Parathyroid adenoma (tissue), 2 donors: ENCODE measurements around the gene CFAP54.

Source experiments
- H2AFZ ChIP-seq: fragments of 300-600 bp; sonication (generic); one replicate; pipeline ENCODE4 v1.7.0; 2017; ENCODE audit warnings: antibody characterized with exemption, mild to moderate bottlenecking
- H3K27ac ChIP-seq: fragments of 300-600 bp; sonication (generic); one replicate; pipeline ENCODE4 v1.7.0; 2017
- H3K27me3 ChIP-seq: fragments of 300-600 bp; sonication (generic); one replicate; pipeline ENCODE4 v1.7.0; 2017; ENCODE audit warnings: low read length; ENCODE audit not compliant: control insufficient read depth, insufficient read depth
- H3K36me3 ChIP-seq: fragments of 300-600 bp; sonication (generic); one replicate; pipeline ENCODE4 v1.7.0; 2017; ENCODE audit warnings: low read length; ENCODE audit not compliant: control insufficient read depth, insufficient read depth
- H3K4me1 ChIP-seq: fragments of 300-600 bp; sonication (generic); one replicate; pipeline ENCODE4 v1.7.0; 2017; ENCODE audit warnings: control low read depth
- H3K4me2 ChIP-seq: fragments of 300-600 bp; sonication (generic); one replicate; pipeline ENCODE4 v1.7.0; 2017; ENCODE audit warnings: low read length
- H3K4me3 ChIP-seq: fragments of 300-600 bp; sonication (generic); one replicate; pipeline ENCODE4 v1.7.0; 2017; ENCODE audit warnings: low read depth, low read length
- H3K79me2 ChIP-seq: fragments of 300-600 bp; sonication (generic); one replicate; pipeline ENCODE4 v1.7.0; 2017; ENCODE audit warnings: control low read depth
- H3K9ac ChIP-seq: fragments of 300-600 bp; sonication (generic); one replicate; pipeline ENCODE4 v1.7.0; 2017; ENCODE audit warnings: mild to moderate bottlenecking
- H3K9me3 ChIP-seq: fragments of 300-600 bp; sonication (generic); one replicate; pipeline ENCODE4 v1.7.0; 2017; ENCODE audit warnings: low read length; ENCODE audit not compliant: control insufficient read depth
- CTCF ChIP-seq: fragments of 300-600 bp; sonication (generic); IDR thresholded peaks from one replicate; pipeline ENCODE4 v1.7.0; 2017; ENCODE audit warnings: antibody characterized with exemption, mild to moderate bottlenecking
- donor health status: primary hyperparathyroidism.

Gene CFAP54

GRCh38 chr12:96774496-96775256 lies 285.3 kb downstream of the CFAP54 start:
- no peak overlapping the region for H3K9ac ChIP-seq
- H3K36me3 ChIP-seq, result no peaks in the 10 kb centered on the region
- no peaks in the 10 kb centered on the region for H3K9me3 ChIP-seq
- no peak overlapping the region for H2AFZ ChIP-seq
- no peaks in the 10 kb centered on the region for H3K79me2 ChIP-seq
- H3K27ac ChIP-seq, result no peak overlapping the region
- no peaks in the 10 kb centered on the region for H3K27me3 ChIP-seq
- no peak overlapping the region for H3K4me2 ChIP-seq
- H3K4me3 ChIP-seq, result no peak overlapping the region
- H3K4me1 ChIP-seq, result no peaks in the 10 kb centered on the region
- no peak for TF ChIP-seq CTCF

- TF ChIP-seq CTCF, result no peak
- H3K9ac ChIP-seq, result no peak overlapping the region
- no peaks in the 10 kb centered on the region for H3K79me2 ChIP-seq
- H3K4me1 ChIP-seq, result no peaks in the 10 kb centered on the region
- no peaks in the 10 kb centered on the region for H3K27me3 ChIP-seq
- no peak overlapping the region for H3K4me2 ChIP-seq
- H2AFZ ChIP-seq, result no peak overlapping the region
- no peak overlapping the region for H3K4me3 ChIP-seq
- no peaks in the 10 kb centered on the region for H3K36me3 ChIP-seq
- H3K9me3 ChIP-seq, result no peaks in the 10 kb centered on the region
- H3K27ac ChIP-seq, result no peak overlapping the region
These were observed 287.5 kb downstream of the CFAP54 start for GRCh38 chr12:96776908-96777307.

- Histone ChIP-seq H3K79me2 (no peaks in the 10 kb centered on the region), H3K4me3 (no peak overlapping the region), H3K9me3 (no peaks in the 10 kb centered on the region), H3K36me3 (no peaks in the 10 kb centered on the region), H3K27me3 (no peaks in the 10 kb centered on the region), H3K4me1 (no peaks in the 10 kb centered on the region), H3K9ac (no peak overlapping the region), H3K27ac (no peak overlapping the region), H2AFZ (no peak overlapping the region), H3K4me2 (no peak overlapping the region)
- TF ChIP-seq CTCF, result no peak
These were observed 291.0 kb downstream of the CFAP54 start for GRCh38 chr12:96780330-96780729.

- H3K9ac ChIP-seq, result no peak overlapping the region
- no peak for TF ChIP-seq CTCF
These were observed 297.4 kb downstream of the CFAP54 start for GRCh38 chr12:96786791-96787190.

GRCh38 chr12:96803969-96804368 lies 314.6 kb downstream of the CFAP54 start:
- Histone ChIP-seq H3K9me3 (no peaks in the 10 kb centered on the region), H3K4me3 (no peak overlapping the region), H3K36me3 (no peaks in the 10 kb centered on the region), H3K4me1 (no peaks in the 10 kb centered on the region), H3K27me3 (no peaks in the 10 kb centered on the region), H3K9ac (no peak overlapping the region), H3K4me2 (no peak overlapping the region), H3K79me2 (no peaks in the 10 kb centered on the region), H3K27ac (no peak overlapping the region), H2AFZ (no peak overlapping the region)
- no peak for TF ChIP-seq CTCF

More at GRCh38 chr12:96786791-96787190, 297.4 kb downstream of the CFAP54 start:
- Histone ChIP-seq H3K27me3 (no peaks in the 10 kb centered on the region), H3K9me3 (no peaks in the 10 kb centered on the region), H3K4me1 (no peaks in the 10 kb centered on the region), H3K79me2 (no peaks in the 10 kb centered on the region), H2AFZ (no peak overlapping the region), H3K27ac (no peak overlapping the region), H3K4me2 (no peak overlapping the region), H3K4me3 (no peak overlapping the region), H3K36me3 (no peaks in the 10 kb centered on the region)
